ENCODE results near the gene SMURF1. TPM values are rescaled to one million over a fixed set of nuclear protein-coding genes. Genes with fewer than 3 reads are reported as not detected.

Gene SMURF1
- total RNA-seq, 6 experiments from 2014 or later = 8.8 to 14.1 (median 10.9) TPM

DNA sequence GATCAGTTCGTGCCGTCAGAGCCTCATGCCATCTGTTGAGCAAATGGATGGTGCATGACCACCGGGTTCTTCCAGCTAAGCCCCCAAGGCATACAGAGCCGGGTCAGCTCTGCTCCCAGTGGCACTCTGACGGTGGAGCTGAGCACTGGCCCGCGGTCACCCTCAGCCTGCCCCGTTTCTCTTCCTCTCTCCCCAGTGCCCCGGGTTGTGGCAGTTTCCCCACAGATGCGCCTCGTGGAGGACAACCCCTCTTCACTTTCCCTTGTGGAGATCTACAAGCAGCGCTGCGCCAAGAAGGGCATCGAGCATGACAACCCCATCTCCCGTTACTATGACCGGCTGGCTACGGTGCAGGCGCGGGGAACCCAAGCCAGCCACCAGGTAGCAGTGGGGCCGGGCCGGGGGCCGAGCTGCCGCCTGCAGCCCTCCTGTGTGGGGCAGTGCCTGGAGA lies 135.7 kb downstream of the SMURF1 start:
- Histone ChIP-seq H3K4me1 (no peaks in the 10 kb centered on the region), H3K4me3 (no peak overlapping the region), H3K36me3 (peaks cover 0 to 84% (median 35%) of the 10 kb centered on the region in 4 donors), H3K27ac (no peak overlapping the region), H3K9me3 (no peaks in the 10 kb centered on the region), H3K27me3 (no peaks in the 10 kb centered on the region)
- DNase-seq = no peak
- 100% methylated on average over 2 of the region's 23 CpGs for WGBS (ENCODE audit: insufficient coverage, low coverage, low lambda C conversion rate, missing lambda C conversion rate)
- peak in 1 of 4 donors; percentile 14 for ATAC-seq
- intact Hi-C loops (cut with DNase I) = no loop called here
- TF ChIP-seq POLR2A (IDR thresholded peaks at IDR 0.05) = no peak
- TF ChIP-seq, protein P1, sequence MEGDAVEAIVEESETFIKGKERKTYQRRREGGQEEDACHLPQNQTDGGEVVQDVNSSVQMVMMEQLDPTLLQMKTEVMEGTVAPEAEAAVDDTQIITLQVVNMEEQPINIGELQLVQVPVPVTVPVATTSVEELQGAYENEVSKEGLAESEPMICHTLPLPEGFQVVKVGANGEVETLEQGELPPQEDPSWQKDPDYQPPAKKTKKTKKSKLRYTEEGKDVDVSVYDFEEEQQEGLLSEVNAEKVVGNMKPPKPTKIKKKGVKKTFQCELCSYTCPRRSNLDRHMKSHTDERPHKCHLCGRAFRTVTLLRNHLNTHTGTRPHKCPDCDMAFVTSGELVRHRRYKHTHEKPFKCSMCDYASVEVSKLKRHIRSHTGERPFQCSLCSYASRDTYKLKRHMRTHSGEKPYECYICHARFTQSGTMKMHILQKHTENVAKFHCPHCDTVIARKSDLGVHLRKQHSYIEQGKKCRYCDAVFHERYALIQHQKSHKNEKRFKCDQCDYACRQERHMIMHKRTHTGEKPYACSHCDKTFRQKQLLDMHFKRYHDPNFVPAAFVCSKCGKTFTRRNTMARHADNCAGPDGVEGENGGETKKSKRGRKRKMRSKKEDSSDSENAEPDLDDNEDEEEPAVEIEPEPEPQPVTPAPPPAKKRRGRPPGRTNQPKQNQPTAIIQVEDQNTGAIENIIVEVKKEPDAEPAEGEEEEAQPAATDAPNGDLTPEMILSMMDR (IDR thresholded peaks at IDR 0.05) = no peak

DNA sequence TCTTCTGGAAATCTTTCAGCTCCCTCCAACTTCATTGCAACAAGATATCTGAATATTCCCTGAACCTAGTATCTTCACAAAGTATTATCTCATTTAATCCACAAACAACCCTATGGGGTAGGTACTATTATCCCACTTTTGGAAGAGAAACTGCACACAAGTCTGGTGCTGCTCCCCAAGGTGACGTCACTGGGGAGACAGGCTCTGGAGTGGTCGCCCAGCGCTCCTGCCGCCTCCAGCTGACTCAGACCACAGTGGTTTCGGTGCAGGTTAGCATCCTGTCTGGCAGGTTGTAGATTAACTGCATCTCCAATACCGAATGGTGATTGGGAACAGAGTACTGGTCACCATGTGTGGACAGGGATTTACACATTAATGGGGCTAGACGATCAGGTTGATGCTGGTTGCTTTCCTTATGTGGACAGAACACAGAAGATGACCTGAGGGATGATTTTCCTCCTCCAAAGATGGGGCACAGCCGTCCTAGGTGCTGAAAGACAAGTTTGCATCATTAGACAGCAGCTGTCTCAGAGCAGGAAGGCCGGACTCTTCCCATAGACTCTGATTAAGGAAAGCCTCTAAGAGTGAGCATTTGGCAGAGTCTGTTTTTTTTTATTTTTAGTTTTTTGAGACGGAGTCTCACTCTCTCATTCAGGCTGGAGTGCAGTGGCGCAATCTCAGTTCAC lies 137.0 kb downstream of the SMURF1 start:
- TF ChIP-seq POLR2A (IDR thresholded peaks at IDR 0.05) = no peak
- TF ChIP-seq, protein P1 (IDR thresholded peaks at IDR 0.05) = no peak
- no peak for DNase-seq

DNA sequence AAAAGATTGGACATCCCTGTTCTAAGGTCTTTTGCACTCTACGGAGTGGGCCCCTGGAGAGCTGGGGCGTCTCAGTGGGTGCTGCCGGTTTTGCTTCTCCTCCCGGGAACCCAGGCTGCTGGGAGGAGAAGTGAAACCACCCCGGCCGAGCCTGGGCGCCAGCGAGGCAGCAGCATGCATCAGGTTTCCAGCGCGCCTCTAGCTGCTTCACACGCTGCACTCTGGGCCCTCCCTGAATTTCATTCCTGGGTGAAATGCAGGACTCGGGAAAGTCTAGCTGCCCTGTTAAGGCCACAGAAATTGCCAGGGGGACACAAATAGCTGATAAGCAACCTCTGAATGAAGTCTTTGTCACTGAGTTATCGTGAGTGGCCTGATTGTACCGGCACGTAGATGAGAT lies 138.1 kb downstream of the SMURF1 start:
- no peak for TF ChIP-seq POLR2A (IDR thresholded peaks at IDR 0.05)
- TF ChIP-seq, protein P1 (IDR thresholded peaks at IDR 0.05) = no peak
- no peaks in the 10 kb centered on the region for H3K4me1 ChIP-seq
- ATAC-seq (peak; percentile 33 to 70 (median 42)), DNase-seq (no peak)
- H3K27me3 ChIP-seq = no peaks in the 10 kb centered on the region
- WGBS (ENCODE audit: insufficient coverage, low coverage, low lambda C conversion rate, missing lambda C conversion rate) = 60% methylated on average over 2 of the region's 15 CpGs
- peaks cover 0 to 65% (median 18%) of the 10 kb centered on the region in 4 donors for H3K36me3 ChIP-seq
- H3K27ac ChIP-seq = no peak overlapping the region
- no peaks in the 10 kb centered on the region for H3K9me3 ChIP-seq
- intact Hi-C loops (cut with DNase I) = no loop called here
- H3K4me3 ChIP-seq = no peak overlapping the region

More for the DNA sequence above, 137.0 kb downstream of the SMURF1 start:
- ATAC-seq = no peak
- Histone ChIP-seq H3K27ac (no peak overlapping the region), H3K9me3 (no peaks in the 10 kb centered on the region), H3K27me3 (no peaks in the 10 kb centered on the region), H3K4me1 (no peaks in the 10 kb centered on the region), H3K4me3 (no peak overlapping the region), H3K36me3 (peaks cover 0 to 73% (median 24%) of the 10 kb centered on the region in 4 donors)
- intact Hi-C loops (cut with DNase I) = no loop called here
- 70% methylated on average over 5 of the region's 11 CpGs for WGBS (ENCODE audit: insufficient coverage, low coverage, low lambda C conversion rate, missing lambda C conversion rate)

DNA sequence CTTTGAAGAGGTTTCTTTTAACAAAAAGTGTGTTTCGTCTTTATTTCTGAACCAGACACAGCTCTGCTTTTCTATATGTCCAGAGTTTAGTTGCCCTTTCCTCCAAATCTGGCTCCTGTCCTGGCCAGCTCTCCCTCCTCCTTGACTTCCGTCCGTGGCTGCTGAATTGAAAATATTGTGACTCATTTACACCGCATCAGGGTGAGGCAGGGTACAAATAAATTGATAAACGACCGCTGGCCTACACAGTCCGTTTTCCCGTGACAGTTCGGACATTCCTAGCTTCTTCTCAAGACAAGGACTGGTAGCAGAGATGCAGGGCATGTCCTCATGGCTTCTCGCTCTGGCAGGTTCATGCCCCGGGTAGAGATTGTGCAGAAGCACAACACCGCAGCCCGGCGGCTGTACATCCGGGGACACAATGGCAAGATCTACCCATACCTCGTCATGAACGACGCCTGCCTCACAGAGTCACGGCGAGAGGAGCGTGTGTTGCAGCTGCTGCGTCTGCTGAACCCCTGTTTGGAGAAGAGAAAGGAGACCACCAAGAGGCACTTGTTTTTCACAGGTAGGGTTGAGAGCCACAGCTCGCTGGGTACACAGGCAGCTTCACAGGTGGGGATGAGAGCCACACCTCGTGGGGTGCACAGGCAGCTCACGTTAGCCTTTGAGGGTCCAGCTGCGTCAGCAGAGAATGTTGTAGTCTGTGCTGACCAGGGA lies 139.0 kb downstream of the SMURF1 start:
- no peak for ATAC-seq
- Histone ChIP-seq H3K27me3 (no peaks in the 10 kb centered on the region), H3K9me3 (no peaks in the 10 kb centered on the region), H3K27ac (no peak overlapping the region), H3K36me3 (peaks cover 0 to 57% (median 18%) of the 10 kb centered on the region in 4 donors), H3K4me3 (no peak overlapping the region), H3K4me1 (no peaks in the 10 kb centered on the region)
- TF ChIP-seq, protein P1 (IDR thresholded peaks at IDR 0.05) = no peak
- no peak for TF ChIP-seq POLR2A (IDR thresholded peaks at IDR 0.05)
- intact Hi-C loops (cut with DNase I) = no loop called here
- no peak for DNase-seq
- WGBS (ENCODE audit: insufficient coverage, low coverage, low lambda C conversion rate, missing lambda C conversion rate) = 90% methylated on average over 11 of the region's 26 CpGs
